Esophagus muscularis mucosa (tissue), 4 donors: Measurements from ENCODE around the gene MAN1A2. TPM values are rescaled to one million over a fixed set of nuclear protein-coding genes. Genes with fewer than 3 reads are reported as not detected.

Source experiments
- DNase-seq: peaks from one replicate; pipeline ENCODE4 v3.0.0-alpha.2; 2017; ENCODE audit errors: extremely low spot score
- H3K27ac ChIP-seq, 4 donors: fragments of 200-600 bp; sonication (generic); replicated peaks in 1 of 4; 1 replicate in 3 of 4; 2 replicates in 1 of 4; pipeline ENCODE4 v1.5.1; 2016 to 2019; ENCODE audit warnings: mild to moderate bottlenecking in 1 of 4
- H3K27me3 ChIP-seq, 4 donors: fragments of 200-600 bp; sonication (generic); one replicate each; pipeline versions ENCODE4 v1.5.1 to v1.6.0; 2016 to 2019
- H3K36me3 ChIP-seq, 4 donors: fragments of 200-600 bp; sonication (generic); one replicate each; pipeline ENCODE4 v1.5.1; 2016 to 2019
- H3K4me1 ChIP-seq, 4 donors: fragments of 200-600 bp; sonication (generic); one replicate each; pipeline ENCODE4 v1.5.1; 2016 to 2019
- H3K4me3 ChIP-seq, 4 donors: fragments of 200-600 bp; sonication (generic); 1 replicate in 2 of 4; 2 replicates in 2 of 4; pipeline ENCODE4 v1.5.1; 2016 to 2019; ENCODE audit warnings: mild to moderate bottlenecking in 4 of 4, moderate library complexity in 1 of 4
- H3K9me3 ChIP-seq, 4 donors: fragments of 200-600 bp; sonication (generic); 1 replicate in 3 of 4; 2 replicates in 1 of 4; pipeline ENCODE4 v1.5.1; 2016 to 2019
- EP300 ChIP-seq: sonication (generic); formaldehyde crosslinking; IDR thresholded peaks from one replicate; pipeline ENCODE4 v1.6.1; 2017; ENCODE audit warnings: antibody characterized with exemption
- POLR2A ChIP-seq: fragments of 450-650 bp; IDR thresholded peaks from one replicate; pipeline ENCODE4 v1.6.1; 2017; ENCODE audit warnings: antibody characterized with exemption, moderate library complexity, mild to moderate bottlenecking, low read depth
- POLR2AphosphoS5 ChIP-seq, 2 donors: sonication (generic); formaldehyde crosslinking; IDR thresholded peaks; one replicate each; pipeline ENCODE4 v1.6.1; 2017; ENCODE audit warnings: antibody characterized with exemption in 2 of 2
- WGBS: methylation state at CpG from one replicate; pipeline ENCODE4 v1.1.5; 2018; 5-methylcytosine and 5-hydroxymethylcytosine counted together
- intact Hi-C: fragments of 100-400 bp; cut with DNase I; formaldehyde crosslinking; loops from one replicate; pipeline ENCODE4 v1.15.1; 2023
- total RNA-seq, 4 donors: library from RNA; depleted of rRNA; stranded (reverse); fragments of >200 nt; gene quantifications; one replicate each; pipeline versions ENCODE4 v1.1.0 to v1.2.1, GENCODE V29; 2016
- TF ChIP-seq, protein P1 (sequence below), 3 experiments: fragments of 200-600 bp in 2 of 3; fragments of 450-650 bp in 1 of 3; sonication (generic) in 2 of 3; IDR thresholded peaks; one replicate each; pipeline ENCODE4 v1.5.1; 2017 to 2019; ENCODE audit warnings: antibody characterized with exemption in 3 of 3, mild to moderate bottlenecking in 2 of 3, moderate library complexity in 1 of 3

The MAN1A2 gene
- total RNA-seq, 4 donors from 2014 or later = 45.4 to 51.7 (median 48.3) TPM

DNA sequence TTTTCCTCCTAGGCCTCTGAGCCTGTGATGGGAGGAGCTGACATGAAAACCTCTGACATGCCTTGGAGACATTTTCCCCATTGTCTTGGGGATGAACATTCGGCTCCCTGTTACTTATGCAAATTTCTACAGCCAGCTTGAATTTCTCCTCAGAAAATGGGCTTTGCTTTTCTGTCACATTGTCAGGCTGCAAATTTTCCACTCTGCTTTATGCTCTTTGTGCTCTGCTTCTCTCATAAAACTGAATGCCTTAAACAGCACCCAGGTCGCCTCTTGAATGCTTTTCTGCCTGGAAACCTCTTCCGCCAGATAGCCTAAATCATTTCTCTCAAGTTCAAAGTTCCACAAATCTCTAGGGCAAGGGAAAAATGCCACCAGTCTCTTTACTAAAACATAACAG lies 191.9 kb downstream of the MAN1A2 start:
- DNase-seq = peak; percentile 42
- Histone ChIP-seq H3K36me3 (no peaks in the 10 kb centered on the region), H3K9me3 (no peaks in the 10 kb centered on the region), H3K27me3 (no peaks in the 10 kb centered on the region), H3K27ac (no peak overlapping the region), H3K4me1 (no peaks in the 10 kb centered on the region), H3K4me3 (no peak overlapping the region)
- intact Hi-C loops = no loop called here
- TF ChIP-seq POLR2AphosphoS5 (IDR thresholded peaks at IDR 0.05) (no peak), EP300 (no peak), POLR2A (no peak)
- TF ChIP-seq, protein P1, sequence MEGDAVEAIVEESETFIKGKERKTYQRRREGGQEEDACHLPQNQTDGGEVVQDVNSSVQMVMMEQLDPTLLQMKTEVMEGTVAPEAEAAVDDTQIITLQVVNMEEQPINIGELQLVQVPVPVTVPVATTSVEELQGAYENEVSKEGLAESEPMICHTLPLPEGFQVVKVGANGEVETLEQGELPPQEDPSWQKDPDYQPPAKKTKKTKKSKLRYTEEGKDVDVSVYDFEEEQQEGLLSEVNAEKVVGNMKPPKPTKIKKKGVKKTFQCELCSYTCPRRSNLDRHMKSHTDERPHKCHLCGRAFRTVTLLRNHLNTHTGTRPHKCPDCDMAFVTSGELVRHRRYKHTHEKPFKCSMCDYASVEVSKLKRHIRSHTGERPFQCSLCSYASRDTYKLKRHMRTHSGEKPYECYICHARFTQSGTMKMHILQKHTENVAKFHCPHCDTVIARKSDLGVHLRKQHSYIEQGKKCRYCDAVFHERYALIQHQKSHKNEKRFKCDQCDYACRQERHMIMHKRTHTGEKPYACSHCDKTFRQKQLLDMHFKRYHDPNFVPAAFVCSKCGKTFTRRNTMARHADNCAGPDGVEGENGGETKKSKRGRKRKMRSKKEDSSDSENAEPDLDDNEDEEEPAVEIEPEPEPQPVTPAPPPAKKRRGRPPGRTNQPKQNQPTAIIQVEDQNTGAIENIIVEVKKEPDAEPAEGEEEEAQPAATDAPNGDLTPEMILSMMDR (IDR thresholded peaks at IDR 0.05) = no peak
- WGBS = 87% methylated on average over 3 of the region's 3 CpGs

DNA sequence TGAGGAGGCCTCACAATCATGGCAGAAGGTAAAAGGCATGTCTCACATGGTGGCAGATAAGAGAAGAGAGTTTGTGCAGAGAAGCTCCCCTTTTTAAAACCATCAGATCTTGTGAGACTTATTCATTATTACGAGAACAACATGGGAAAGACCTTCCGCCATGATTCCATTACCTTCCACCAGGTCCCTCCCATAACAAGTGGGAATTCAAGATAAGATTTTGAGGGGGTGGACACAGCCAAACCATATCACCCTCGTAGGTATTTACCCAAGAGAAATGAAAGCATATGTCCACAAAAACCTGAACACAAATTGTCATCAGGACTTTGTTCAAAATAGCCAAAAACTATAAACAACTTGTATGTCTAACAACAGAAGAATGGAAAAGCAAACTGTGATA lies 192.7 kb downstream of the MAN1A2 start:
- no peaks in the 10 kb centered on the region for H3K27me3 ChIP-seq
- TF ChIP-seq POLR2AphosphoS5 (IDR thresholded peaks at IDR 0.05) = no peak
- H3K4me3 ChIP-seq = no peak overlapping the region
- DNase-seq = peak; percentile 64
- intact Hi-C loops = no loop called here
- H3K36me3 ChIP-seq = no peaks in the 10 kb centered on the region
- 84% methylated on average over 3 of the region's 3 CpGs for WGBS
- no peaks in the 10 kb centered on the region for H3K9me3 ChIP-seq
- H3K4me1 ChIP-seq = no peaks in the 10 kb centered on the region
- no peak overlapping the region for H3K27ac ChIP-seq

DNA sequence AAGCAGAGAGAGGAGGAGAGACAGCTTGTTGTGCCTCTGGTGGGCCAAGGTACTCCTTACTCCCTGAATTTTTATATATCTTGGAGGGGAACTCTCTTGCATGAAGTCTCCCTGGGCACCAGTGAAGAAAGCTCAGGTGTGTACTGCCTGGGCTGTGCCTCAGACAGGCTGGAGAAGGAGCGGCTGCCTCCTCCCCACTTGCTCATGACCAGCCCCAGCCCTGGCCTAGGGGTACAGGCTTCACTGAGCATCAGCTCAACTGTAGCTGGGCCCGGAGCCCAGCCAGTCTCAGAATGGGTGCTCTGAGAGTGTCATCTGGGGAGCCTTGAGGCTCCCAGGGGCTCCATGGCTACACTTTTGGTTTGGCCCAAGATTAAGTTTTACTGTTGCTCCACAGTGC lies 193.8 kb downstream of the MAN1A2 start:
- no peaks in the 10 kb centered on the region for H3K27me3 ChIP-seq
- H3K27ac ChIP-seq = no peak overlapping the region
- 100% methylated on average over 2 of the region's 2 CpGs for WGBS
- DNase-seq = peak; percentile 80
- no peaks in the 10 kb centered on the region for H3K4me1 ChIP-seq
- no peaks in the 10 kb centered on the region for H3K9me3 ChIP-seq
- no peak overlapping the region for H3K4me3 ChIP-seq
- TF ChIP-seq POLR2AphosphoS5 (IDR thresholded peaks at IDR 0.05) (no peak), POLR2A (no peak), EP300 (no peak)
- TF ChIP-seq, protein P1 (IDR thresholded peaks at IDR 0.05) = no peak
- intact Hi-C loops = no loop called here
- H3K36me3 ChIP-seq = no peaks in the 10 kb centered on the region

DNA sequence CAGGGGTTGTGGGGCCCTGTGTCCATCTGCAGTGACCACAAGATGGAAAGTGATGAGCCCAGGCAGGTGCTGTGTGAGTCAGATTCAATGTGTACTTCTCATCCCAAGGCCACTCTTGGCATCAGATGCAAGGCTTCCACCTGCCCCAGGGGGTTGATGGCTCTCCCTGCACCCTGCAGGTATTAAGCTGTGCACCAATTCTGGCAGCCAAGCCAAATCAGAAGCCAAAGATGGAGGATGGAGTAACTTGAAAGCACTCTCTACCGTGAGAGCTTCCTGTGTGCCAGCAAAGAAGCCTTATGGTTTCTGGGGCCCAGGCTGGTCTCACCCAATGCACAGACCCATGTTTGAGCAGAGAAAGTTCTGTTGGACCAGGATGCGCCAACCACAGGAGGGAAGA lies 194.3 kb downstream of the MAN1A2 start:
- Histone ChIP-seq H3K4me3 (no peak overlapping the region), H3K4me1 (no peaks in the 10 kb centered on the region), H3K9me3 (no peaks in the 10 kb centered on the region), H3K36me3 (no peaks in the 10 kb centered on the region), H3K27ac (no peak overlapping the region), H3K27me3 (no peaks in the 10 kb centered on the region)
- intact Hi-C loops = no loop called here
- peak; percentile 62 for DNase-seq
- WGBS = 100% methylated on average over 2 of the region's 2 CpGs
- TF ChIP-seq POLR2A = no peak
- no peak for TF ChIP-seq EP300
- no peak for TF ChIP-seq POLR2AphosphoS5 (IDR thresholded peaks at IDR 0.05)
- TF ChIP-seq, protein P1 (IDR thresholded peaks at IDR 0.05) = no peak

DNA sequence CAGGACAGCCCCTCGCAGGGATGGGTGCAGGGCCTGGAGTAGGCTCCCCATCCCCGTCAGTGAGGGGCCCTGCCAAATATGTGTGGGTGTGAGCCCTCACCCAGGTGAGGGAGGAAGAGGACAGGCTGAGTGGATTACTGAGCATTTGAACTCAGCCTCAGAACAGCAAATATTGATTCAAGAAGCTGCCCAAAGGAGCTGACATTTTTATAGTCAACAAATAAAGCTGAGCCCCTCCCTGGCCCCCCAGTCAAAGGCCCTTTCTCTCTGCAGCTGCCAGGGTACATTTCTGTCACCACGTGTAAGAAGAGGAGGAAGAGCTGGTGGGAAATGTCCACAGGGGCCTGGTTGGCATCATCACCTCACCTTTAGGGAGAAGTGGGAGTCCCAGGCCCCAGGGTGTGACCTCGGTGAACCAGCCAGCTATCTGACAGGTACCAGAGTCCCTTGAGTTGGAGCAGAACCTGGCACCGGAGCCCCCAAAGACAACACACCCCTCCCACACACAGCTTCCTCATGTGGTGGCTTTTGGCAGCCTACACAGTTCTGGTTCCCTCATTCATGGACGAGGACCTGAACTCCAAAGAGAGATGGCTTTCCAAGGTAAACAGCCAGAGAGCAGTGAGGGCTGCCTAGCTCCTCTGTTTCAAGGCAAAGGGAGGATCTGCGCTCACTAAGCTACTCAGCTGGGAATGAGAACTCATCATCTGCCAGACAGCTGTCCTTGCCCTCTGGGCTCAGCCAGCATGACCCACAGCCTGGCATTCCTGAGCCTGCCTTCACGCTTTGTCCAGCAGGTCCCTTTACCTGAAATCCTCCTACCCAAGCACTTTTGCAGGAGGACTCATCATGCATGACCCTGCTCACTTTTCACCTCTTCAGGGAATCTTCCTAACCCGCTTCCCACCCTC lies 195.6 kb downstream of the MAN1A2 start:
- peak; percentile 74 for DNase-seq
- Histone ChIP-seq H3K36me3 (no peaks in the 10 kb centered on the region), H3K9me3 (no peaks in the 10 kb centered on the region), H3K27ac (no peak overlapping the region), H3K4me1 (no peaks in the 10 kb centered on the region), H3K27me3 (no peaks in the 10 kb centered on the region), H3K4me3 (no peak overlapping the region)
- intact Hi-C loops = no loop called here
- TF ChIP-seq, protein P1 (IDR thresholded peaks at IDR 0.05) = no peak
- TF ChIP-seq EP300 = no peak
- TF ChIP-seq POLR2A = no peak
- WGBS = 66% methylated on average over 9 of the region's 9 CpGs
